Measurements from ENCODE around the gene INKA1. TPM values are rescaled to one million over a fixed set of nuclear protein-coding genes. Genes with fewer than 3 reads are reported as not detected.

Gene INKA1
- polyA plus RNA-seq, 1 donor, result 4.6 TPM

DNA sequence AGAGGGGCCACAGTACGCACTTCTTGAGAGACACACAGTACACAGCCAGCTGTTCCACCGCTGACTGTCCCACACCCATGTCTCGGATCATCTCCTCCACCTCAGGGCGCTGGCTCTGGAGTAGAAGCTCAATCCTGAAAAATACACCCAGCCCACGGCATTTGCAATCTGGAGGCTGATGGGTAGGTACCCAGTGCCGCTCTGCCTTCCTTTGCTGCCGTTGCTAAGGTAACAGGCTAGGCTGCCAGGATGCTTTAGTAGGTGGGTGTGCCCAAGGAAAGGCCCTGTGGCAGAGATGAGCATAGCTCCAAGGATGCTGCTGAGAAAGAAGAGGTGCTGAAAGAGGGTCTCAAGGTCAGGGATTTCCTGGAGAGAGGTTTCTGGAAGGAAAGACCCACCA lies 38.7 kb downstream of the INKA1 start:
- H3K4me3 ChIP-seq (ENCODE audit: low read length), result no peak overlapping the region
- no CpG with 5 or more reads among the region's 7 CpGs for WGBS (ENCODE audit: insufficient coverage, low lambda C conversion rate)
- H3K27ac ChIP-seq (ENCODE audit: low read length), result no peak overlapping the region
- H3K4me1 ChIP-seq (ENCODE audit: control insufficient read depth, insufficient read depth, low read length), result peaks cover 21% of the 10 kb centered on the region
- no peak for DNase-seq
- H3K36me3 ChIP-seq (ENCODE audit: control insufficient read depth, insufficient read depth, low read length), result peaks cover 3% of the 10 kb centered on the region
- no peaks in the 10 kb centered on the region for H3K9me3 ChIP-seq (ENCODE audit: control insufficient read depth, low read depth, low read length)
- no peaks in the 10 kb centered on the region for H3K27me3 ChIP-seq (ENCODE audit: control insufficient read depth, insufficient read depth, low read length)

DNA sequence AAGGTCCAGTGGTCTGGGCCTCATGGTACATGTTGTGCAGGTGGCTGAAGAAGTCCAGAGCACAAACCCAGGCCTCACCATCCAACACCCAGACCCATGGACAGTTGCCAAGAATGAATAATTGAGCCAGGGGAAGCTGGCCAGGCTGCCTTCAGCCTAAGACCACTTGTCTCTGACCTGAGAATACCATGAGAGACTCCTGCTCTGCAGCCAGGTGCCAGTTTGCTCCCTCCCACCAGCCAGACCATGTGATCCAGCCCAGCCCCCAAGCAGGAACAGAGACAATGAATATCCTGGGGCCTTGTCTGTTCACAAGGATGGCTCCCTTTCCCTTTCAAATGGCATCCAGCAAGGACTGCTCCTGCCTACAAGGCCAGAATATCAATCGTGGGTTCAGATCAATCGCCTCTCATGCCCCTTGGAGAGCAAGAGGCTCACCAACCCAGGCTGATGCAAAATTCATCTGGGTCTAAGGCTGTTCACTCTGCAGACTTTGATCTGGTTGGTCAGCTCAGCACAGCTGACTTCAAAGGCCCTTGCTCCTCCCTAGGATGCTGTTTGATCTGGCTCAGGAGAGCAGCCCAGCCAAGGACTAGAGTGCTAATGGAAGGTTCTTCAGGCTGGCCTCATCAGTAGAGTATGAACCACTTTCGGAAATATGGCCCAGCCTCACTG lies 39.9 kb downstream of the INKA1 start:
- no CpG with 5 or more reads among the region's 3 CpGs for WGBS (ENCODE audit: insufficient coverage, low lambda C conversion rate)

GRCh38 chr3:49844464-49845183 lies 41.6 kb downstream of the INKA1 start:
- no peak for DNase-seq
- no CpG with 5 or more reads among the region's 5 CpGs for WGBS (ENCODE audit: insufficient coverage, low lambda C conversion rate)

More for the DNA sequence above, 39.9 kb downstream of the INKA1 start:
- DNase-seq, result no peak
- Histone ChIP-seq H3K36me3 (ENCODE audit: control insufficient read depth, insufficient read depth, low read length) (peaks cover 3% of the 10 kb centered on the region), H3K27me3 (ENCODE audit: control insufficient read depth, insufficient read depth, low read length) (no peaks in the 10 kb centered on the region), H3K27ac (ENCODE audit: low read length) (no peak overlapping the region), H3K4me1 (ENCODE audit: control insufficient read depth, insufficient read depth, low read length) (peaks cover 21% of the 10 kb centered on the region), H3K4me3 (ENCODE audit: low read length) (no peak overlapping the region), H3K9me3 (ENCODE audit: control insufficient read depth, low read depth, low read length) (no peaks in the 10 kb centered on the region)

GRCh38 chr3:49845694-49846093 lies 42.6 kb downstream of the INKA1 start:
- H3K27me3 ChIP-seq (ENCODE audit: control insufficient read depth, insufficient read depth, low read length), result no peaks in the 10 kb centered on the region
- H3K4me1 ChIP-seq (ENCODE audit: control insufficient read depth, insufficient read depth, low read length), result peaks cover 21% of the 10 kb centered on the region
- H3K9me3 ChIP-seq (ENCODE audit: control insufficient read depth, low read depth, low read length), result no peaks in the 10 kb centered on the region
- H3K4me3 ChIP-seq (ENCODE audit: low read length), result no peak overlapping the region
- H3K27ac ChIP-seq (ENCODE audit: low read length), result no peak overlapping the region
- no peaks in the 10 kb centered on the region for H3K36me3 ChIP-seq (ENCODE audit: control insufficient read depth, insufficient read depth, low read length)
- DNase-seq, result peak; percentile 42 to 82
- no CpG with 5 or more reads among the region's 3 CpGs for WGBS (ENCODE audit: insufficient coverage, low lambda C conversion rate)

More at GRCh38 chr3:49844464-49845183, 41.6 kb downstream of the INKA1 start:
- H3K36me3 ChIP-seq (ENCODE audit: control insufficient read depth, insufficient read depth, low read length), result no peaks in the 10 kb centered on the region
- H3K27ac ChIP-seq (ENCODE audit: low read length), result no peak overlapping the region
- peaks cover 21% of the 10 kb centered on the region for H3K4me1 ChIP-seq (ENCODE audit: control insufficient read depth, insufficient read depth, low read length)
- no peaks in the 10 kb centered on the region for H3K9me3 ChIP-seq (ENCODE audit: control insufficient read depth, low read depth, low read length)
- H3K4me3 ChIP-seq (ENCODE audit: low read length), result no peak overlapping the region
- no peaks in the 10 kb centered on the region for H3K27me3 ChIP-seq (ENCODE audit: control insufficient read depth, insufficient read depth, low read length)

Other genes with a start within 250 kb of the INKA1 start
- gene BSN, start 248.8 kb upstream of the INKA1 start, polyA plus RNA-seq, result 1.3 TPM
- 84.3 TPM for gene APEH, start 128.9 kb upstream of the INKA1 start, polyA plus RNA-seq
- 464 TPM for gene MST1, start 113.8 kb upstream of the INKA1 start, polyA plus RNA-seq
- gene RNF123, start 113.7 kb upstream of the INKA1 start, polyA plus RNA-seq, result 35.6 TPM
- gene AMIGO3, start 83.6 kb upstream of the INKA1 start, polyA plus RNA-seq, result 1.3 TPM
- gene GMPPB, start 79.3 kb upstream of the INKA1 start, polyA plus RNA-seq, result 17.8 TPM
- gene IP6K1, start 16.7 kb upstream of the INKA1 start, polyA plus RNA-seq, result 27.1 TPM
- gene CDHR4, start 3.4 kb upstream of the INKA1 start, polyA plus RNA-seq, result 0.10 TPM
- 60.4 TPM for gene UBA7, start 10.7 kb downstream of the INKA1 start, polyA plus RNA-seq
- gene TRAIP, start 53.3 kb downstream of the INKA1 start, polyA plus RNA-seq, result 7.4 TPM
- gene CAMKV, start 66.6 kb downstream of the INKA1 start, polyA plus RNA-seq, result 21.2 TPM
- 49.8 TPM for gene MST1R, start 100.6 kb downstream of the INKA1 start, polyA plus RNA-seq
- 19.5 TPM for gene MON1A, start 126.5 kb downstream of the INKA1 start, polyA plus RNA-seq
- 153 TPM for gene RBM6, start 136.9 kb downstream of the INKA1 start, polyA plus RNA-seq

Measured in large intestine (tissue), 3 donors.